ENCODE measurements around the gene POLE3. TPM values are rescaled to one million over a fixed set of nuclear protein-coding genes. Genes with fewer than 3 reads are reported as not detected.
"Not testable (repeated sequence)": the region's sequence is repeated elsewhere in the genome, so short reads cannot be mapped to it uniquely, and the experiment has no call there.

POLE3 gene
- polyA plus RNA-seq, 5 donors, result 56.3 to 70.3 (median 67.0) TPM

DNA sequence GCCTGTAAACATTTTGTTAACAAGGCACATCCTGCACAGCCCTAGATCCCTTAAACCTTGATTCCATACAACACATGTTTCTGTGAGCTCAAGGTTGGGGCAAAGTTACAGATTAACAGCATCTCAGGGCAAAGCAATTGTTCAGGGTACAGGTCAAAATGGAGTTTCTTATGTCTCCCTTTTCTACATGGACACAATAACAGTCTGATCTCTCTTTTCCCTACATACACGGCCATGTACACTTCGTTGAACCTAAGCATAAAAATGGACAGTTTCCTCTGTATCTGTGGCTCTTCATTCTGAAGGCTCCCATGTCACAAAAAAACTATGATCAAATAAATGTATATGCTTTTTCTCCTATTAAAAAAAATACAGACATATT, 30.7 kb downstream of the POLE3 start:
- not testable (repeated sequence) for DNase-seq

- DNase-seq, result not testable (repeated sequence)
Measured at GRCh38 chr9:113379094-113379828, 31.2 kb downstream of the POLE3 start.

GRCh38 chr9:113376634-113377567, 33.6 kb downstream of the POLE3 start, which contains the start of gene HDHD3:
HDHD3 (minus strand) TSS chr9:113376986; CDS start chr9:113374354, 2,632 bp downstream.
- DNase-seq, result peak; percentile 74 to 79

DNA sequence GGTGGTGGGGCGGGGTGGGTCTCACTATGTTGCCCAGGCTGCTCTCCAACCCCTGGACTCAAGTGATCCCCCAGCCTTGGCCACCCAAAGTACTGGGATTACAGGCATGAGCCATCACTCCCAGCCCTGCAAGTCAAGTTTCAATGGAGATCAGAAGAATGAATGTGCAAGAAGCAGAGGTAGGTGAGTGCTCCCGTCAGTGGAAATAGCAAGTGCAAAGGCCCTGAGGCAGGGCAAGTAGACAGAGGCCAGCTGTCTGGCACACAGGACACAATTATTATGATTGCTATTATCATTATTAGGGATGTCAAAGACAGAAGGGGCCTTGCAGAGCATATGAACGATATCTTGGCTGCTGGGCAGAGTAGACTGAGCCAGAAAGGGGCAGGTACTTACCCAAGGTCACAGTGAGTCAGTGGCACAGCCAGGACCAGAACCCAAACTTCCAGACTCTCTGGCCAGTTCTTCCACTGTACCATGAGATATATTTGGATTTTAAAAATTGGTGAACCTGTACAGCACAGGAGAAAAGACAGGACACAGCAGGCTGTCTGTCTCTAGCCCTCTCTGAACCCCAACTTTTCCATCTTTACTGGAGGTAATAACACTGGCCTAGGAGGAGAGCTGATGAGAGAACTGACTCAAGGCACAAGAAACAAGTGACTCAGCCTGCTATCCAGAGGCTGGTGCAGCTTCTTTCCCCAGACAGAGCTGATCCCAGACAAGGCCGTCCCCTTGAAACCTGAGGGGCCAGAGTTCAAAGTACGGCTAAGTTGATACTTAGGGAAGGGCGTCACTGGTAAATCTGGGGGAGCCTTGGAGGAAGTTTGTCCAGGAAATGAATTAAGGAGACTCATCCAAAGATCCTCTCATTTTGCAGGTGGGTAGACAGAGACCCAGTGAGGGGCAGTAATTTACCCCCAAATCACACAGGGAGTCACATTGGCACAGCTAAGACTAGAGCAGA, 35.1 kb downstream of the POLE3 start:
- DNase-seq, result no peak

DNA sequence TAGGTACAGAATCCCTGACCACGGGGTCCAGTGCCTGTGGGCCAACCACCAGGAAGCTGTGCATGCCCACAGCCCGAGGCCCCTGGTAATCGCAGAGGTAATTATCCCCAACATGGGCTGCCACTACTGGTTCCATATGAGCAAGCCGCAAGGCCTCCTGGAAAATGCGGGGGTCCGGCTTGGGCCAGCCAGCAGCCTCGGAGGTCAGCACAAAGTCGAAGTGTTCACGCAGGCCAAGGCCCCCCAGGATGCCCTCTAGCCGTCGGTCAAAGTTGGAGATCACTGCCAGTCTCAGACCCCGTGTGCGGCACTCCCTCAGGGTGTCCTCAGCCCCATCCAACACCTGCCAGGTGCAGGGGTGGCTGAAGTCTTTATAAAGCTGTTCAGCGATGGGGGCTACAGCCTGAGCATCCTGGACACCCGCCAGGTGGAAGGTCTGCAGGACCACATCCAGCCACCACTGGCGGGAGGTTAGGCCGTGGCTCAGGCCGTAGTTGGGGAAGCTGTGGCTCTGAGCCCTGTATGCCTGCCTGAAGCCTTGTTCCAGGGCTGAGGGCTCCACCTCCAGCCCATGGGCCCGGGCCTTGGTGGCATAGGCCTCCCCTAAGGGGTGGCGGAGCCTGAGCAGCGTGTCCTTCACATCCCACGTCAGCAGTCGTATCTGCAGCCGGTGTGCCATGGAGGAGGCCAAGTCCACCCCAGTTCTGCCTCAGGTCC, 36.6 kb downstream of the POLE3 start:
- no peak for DNase-seq

GRCh38 chr9:113373256-113373655, 37.2 kb downstream of the POLE3 start:
- DNase-seq, result no peak

DNA sequence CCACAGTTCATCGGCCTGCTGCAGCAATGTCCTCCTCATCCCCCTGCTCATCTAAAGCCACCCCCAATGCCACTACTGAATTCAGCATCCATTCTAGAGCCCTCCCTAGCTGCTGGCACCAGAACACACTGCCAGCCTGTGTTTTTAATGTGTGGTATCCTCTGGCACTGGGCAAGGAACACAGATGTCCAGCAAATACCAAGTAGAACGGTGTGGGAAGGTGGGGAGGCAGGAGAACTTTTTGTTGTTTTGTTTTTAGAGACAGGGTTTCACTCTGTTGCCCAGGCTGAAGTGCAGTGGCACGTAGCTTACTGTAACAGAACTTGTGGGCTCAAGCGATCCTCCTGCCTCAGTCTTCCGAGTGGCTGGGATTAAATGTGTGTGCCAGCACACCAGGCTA, 38.4 kb downstream of the POLE3 start:
- DNase-seq, result no peak

- no peak for DNase-seq
Measured at GRCh38 chr9:113370806-113371325, 39.6 kb downstream of the POLE3 start.

DNA sequence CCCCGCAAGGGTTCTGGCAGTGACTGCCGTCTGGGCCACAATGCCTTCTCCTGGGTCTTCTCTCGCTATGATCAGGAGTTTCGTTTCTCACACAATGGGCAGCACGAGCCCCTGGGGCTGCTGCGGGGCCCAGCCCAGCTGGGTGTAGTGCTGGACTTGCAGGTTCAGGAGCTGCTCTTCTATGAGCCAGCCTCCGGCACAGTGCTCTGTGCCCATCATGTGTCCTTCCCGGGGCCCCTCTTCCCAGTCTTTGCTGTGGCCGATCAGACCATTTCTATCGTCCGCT, 40.7 kb downstream of the POLE3 start:
- DNase-seq, result no peak

DNA sequence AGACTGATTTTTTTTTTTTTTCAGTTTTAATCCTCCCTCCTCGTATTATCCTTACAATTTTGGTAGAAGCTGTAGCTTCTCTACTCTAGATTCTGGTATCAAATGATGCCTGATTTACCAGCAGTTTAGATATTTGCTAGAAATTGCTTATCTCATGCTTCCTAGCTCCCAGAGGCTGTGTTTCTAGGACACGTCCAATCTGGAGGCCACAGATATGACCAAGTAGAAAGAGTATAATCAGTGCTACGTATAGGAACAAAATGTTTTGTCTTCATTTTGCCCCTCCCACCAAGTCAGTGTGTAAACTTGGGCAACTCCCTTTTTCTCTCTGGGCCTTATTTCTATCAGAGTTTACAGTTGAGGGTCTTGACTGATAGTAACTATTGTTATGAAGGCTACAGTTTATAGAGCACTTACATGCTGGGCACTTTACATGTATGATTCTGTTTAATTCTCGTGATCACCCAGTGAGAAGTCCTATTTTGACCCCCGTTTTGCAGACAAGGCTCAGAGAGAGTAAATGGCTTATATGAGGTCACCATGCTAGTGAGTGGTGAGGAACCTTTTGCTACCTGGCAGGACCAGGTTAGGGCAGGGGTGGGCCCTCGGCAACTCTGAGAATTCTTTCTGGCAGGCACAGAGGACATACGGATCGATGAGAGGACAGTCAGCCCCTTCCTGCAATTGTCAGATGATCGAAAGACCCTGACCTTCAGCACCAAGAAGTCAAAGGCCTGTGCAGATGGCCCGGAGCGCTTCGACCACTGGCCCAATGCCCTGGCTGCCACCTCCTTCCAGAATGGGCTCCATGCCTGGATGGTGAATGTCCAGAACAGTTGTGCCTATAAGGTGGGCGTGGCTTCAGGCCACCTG, 41.3 kb downstream of the POLE3 start:
- DNase-seq, result no peak

DNA sequence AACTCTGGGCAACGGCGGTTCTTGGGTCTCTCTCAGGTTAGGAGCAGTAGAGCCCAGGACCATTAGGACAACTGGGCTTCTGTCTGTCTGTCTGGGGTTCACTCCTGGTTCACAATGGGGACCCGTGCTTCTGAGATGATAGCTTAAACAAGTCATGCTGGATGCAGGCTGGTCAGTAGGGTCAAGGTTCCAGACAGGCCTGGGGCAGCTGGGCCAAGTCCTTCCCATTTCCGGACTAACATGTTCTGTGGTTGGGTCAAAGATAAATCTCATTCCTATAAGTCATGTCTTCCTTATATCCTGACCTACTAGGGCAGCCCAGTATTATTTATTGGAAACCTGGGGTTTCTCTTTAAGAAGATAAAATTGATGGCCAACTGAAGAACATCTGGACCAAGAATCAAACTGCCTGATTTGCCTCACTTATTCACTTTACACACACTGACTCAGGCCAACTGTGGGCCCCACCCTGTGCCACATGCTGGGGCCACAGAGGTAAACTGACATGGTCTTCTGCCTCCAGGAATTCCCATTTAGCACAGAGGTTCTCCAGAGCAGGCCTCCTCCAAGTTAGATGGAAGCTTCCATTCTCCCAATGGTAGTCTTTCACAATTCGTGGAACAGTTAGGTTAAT, 42.0 kb downstream of the POLE3 start:
- DNase-seq, result no peak

- DNase-seq, result not testable (repeated sequence)
Measured at GRCh38 chr9:113365652-113366051, 44.8 kb downstream of the POLE3 start.

GRCh38 chr9:113364951-113365350, 45.5 kb downstream of the POLE3 start:
- no peak for DNase-seq

DNA sequence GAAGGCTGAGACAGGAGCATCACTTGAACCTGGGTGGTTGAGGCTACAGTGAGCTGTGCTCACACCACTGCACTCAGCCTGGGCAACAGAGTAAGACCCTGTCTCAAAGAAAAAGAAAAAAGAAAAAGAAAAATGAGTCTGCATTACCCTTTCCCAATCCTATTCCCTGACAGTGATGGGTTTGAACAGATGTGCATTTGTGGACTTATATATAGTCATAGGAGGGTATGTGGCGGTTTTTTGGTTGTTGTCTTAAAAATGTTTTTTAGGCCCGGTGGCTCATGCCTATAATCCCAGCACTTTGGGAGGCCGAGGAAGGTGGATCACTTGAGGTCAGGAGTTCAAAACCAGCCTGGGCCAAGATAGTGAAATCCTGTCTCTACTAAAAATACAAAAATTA, 47.1 kb downstream of the POLE3 start:
- no peak for DNase-seq

DNA sequence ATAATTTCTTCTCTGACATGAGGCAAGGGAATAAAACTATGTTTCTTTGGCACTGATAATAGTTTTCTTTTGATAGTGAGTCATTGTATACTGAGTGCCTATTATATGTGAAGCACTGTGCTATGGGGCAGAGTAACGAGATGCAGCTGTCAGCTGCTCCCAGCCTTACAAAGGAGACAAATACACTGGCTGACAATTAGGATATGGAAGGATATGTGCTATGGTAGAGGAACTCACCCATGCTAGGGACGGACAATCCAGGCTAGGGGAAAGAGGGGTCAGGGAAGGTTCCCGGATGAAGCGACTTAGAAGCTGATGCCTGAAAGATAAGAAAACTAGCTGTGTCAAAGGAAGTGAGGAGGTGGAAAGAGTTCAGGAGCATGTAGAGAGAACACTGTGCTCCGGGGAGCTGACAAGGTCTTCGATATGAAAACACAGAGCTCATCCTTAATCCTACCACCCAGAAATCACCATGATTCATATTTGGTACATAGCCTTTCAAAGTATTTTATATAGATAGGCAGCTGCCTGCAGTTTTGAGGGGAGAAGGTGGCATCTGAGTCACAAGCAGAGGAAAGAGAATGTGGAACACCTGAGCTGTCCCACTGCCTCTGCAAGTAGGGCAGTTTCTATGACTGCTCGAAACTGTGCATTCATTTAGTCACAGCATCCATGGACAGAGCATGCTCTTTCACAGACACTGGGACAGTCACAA, 49.0 kb downstream of the POLE3 start:
- no peak for DNase-seq

DNA sequence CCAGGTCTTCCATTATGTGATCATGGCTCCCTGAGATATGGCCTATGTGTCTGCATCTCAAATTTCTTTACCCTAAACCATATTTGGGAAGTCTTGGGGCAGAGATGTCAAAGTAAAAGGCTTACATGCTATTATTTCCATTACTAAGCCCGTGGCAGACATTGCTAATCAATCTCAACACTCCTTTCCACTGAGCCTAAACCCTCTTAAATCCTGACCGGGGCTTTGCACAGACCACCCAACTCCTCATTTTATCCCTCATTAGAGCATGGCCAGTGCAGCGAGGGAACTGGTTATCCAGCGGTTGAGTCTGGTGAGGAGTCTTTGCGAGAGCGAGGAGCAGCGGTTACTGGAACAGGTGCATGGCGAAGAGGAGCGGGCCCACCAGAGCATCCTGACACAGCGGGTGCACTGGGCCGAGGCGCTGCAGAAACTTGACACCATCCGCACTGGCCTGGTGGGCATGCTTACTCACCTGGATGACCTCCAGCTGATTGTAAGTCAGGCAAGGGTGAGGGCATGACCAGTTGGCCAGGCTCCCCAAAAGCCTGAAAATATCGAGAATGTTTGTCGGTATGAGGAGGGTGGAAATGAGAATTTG, 50.1 kb downstream of the POLE3 start:
- DNase-seq, result no peak

DNA sequence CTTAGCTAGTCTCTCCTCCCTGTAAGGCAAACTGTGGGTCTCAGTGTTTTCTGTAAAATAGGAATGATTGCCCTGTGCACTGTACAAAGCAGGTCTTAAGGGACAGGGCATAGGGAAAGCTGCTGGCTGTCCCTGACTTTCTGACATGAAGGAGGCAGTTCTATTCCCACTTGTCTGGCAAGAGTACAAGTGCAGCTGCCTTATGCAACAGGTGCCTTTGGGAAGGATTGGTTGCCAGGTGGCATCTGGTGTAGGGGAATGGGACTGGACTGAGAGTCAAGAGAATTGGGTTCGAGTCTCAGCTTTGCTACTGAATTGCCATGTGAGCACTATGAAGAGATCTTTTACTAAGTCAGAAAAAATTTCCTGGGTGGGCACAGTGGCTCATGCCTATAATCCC, 51.1 kb downstream of the POLE3 start:
- no peak for DNase-seq
